Measurements from ENCODE around the gene CRP.
"Not testable (repeated sequence)": the region's sequence is repeated elsewhere in the genome, so short reads cannot be mapped to it uniquely, and the experiment has no call there.

The CRP gene

DNA sequence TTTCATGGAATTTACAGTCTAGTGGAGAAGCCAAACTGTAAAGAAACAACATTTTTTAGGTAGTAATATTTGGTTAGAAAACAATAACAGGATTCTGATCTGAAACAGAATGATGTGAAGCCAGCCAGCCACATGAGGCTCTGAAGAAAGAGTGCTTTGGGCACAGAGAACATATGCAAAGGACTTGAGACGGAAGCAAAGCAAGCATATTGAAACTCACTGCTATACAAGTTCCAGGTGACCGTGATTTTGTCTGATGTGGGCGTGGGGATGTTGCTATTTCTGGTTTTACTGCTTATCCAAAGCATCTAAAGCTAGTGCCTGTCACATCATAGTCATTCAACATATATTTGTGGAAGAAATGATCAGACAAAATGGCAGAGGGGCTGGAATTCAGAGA is 14.7 kb downstream of the CRP start:
- no peak for DNase-seq (ENCODE audit: low read depth in 2 of 2)

DNA sequence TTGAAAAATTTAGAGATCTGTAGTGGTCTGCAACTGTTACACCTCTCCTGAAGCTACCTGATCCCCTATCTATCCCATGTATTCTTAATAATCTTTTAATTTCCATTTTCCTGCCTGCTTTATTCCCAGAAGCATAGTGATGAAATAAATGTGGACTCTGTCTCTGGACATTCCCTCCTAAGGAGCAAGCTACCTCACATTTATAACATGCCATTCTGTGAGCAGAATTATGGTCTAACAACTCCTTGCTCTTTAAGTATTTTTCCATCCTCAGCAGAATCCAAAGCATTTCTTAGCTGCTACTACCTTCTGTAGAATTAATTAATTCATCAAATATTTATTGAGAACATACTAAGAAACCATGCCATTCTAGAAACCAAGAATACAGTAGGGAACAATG is 15.1 kb downstream of the CRP start:
- DNase-seq (ENCODE audit: low read depth in 2 of 2), result no peak

DNA sequence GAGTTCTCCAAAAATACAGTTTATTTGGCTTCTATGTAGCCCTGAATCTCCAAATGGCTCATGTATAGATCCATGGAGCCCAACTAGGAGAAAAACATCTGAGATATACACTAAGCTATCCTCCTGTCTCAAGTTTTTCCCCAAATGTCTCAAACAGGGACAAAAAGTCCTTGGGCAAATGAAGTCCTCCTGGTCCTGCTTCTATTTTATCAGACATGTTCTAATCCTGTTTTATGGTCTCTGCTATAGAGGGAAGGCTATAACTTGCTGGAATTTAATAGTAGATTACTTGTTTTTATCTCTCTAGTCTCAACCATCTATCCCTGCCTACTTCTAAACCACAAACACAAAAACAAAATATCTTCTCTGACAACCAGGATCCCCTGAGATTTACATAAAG is 26.9 kb downstream of the CRP start:
- DNase-seq (ENCODE audit: low read depth in 2 of 2), result no peak

DNA sequence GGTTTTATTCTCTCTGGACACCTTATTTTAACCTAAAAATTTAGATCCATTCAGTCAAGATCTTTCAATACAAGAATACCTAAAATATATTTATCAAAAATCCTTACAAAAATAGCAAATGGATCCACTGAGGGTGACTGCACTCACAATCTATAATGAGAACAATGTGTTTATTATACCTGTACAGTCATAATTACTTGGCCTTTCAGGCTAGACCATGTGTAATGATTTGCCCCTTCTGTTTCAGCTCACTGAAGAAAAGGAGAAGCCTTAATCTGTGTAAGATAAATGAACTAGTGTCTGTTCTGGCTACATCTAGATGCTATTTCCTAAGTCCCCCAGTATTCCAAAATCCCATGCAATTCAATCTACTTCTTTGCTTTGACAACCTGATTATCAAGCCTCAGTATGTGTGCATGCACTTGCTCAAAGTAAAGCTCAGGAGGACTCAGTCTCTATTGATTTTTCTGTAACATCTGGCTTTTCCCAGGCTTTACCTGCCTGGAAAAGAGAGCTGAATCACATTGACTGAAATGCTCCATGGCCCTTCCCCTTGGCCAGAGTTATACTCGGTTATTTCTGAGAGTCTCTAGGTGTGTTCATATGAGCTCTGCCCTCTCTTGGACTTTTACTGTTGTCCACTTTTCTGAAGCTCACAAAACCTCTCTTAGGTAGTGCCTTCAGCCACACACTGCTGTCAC is 27.6 kb downstream of the CRP start:
- no peak for DNase-seq (ENCODE audit: low read depth in 2 of 2)

DNA sequence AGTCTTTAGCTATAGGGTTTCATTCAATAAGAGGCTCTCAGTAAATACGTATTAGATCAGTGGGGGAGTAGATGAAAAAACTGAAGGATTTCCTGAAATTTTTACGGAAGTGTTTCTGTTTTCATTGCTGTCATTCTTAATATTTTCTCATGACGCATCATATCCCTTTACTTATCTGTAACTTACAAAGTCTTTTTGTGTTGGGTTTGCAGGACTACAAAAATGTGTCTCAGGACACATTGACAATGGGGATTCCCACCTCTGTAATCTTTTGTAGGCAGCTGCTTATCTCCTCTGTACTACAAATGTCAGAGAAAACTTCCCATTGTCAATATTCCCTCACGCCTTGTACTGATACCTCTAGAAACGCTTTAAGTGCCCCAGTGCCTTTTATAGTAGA is 35.5 kb downstream of the CRP start:
- DNase-seq (ENCODE audit: low read depth in 2 of 2), result no peak

- no peak for DNase-seq (ENCODE audit: low read depth in 2 of 2)
Measured at GRCh38 chr1:159675046-159675445, 39.3 kb downstream of the CRP start.

DNA sequence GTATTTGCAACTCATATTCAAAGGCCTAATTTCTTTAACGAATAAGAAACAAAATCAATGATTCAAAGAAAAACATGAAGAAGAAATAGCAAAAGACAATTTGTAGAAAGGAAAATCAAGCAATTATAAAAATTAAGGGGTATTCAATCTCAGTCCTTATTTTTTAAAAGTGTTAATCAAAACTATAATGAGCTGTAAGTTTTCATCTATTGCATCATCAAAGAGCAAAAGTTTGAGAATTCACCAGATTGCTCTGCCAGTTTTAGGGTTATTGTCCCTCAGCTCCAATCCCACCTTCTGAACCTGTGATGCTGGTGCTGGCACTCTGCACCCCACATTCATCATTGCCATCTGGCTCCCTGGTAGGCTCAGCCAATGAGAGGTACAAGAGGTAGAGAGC is 42.0 kb downstream of the CRP start:
- not testable (repeated sequence) for DNase-seq (ENCODE audit: low read depth in 2 of 2)

DNA sequence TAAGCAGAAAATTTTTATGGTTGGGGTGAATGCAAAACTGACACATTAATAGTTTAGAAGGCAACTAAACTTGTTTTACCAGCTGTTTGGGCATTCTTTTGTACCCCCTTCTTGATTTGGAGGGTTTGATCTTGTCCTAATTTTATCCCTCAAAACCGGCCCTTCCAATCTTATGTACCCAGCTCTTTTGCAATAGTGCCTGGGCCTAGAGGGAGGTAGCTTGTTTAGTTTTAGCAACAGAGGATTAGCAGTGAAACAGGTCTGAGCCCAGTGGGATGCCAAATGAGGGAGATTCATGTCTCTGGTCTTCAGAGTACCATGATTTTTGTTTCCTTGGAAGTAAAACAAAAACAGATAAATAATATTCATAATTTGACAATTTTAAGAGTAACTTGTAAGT is 45.1 kb downstream of the CRP start:
- DNase-seq (ENCODE audit: low read depth in 2 of 2), result no peak

GRCh38 chr1:159668739-159669138 is 45.6 kb downstream of the CRP start:
- DNase-seq (ENCODE audit: low read depth in 2 of 2), result no peak

DNA sequence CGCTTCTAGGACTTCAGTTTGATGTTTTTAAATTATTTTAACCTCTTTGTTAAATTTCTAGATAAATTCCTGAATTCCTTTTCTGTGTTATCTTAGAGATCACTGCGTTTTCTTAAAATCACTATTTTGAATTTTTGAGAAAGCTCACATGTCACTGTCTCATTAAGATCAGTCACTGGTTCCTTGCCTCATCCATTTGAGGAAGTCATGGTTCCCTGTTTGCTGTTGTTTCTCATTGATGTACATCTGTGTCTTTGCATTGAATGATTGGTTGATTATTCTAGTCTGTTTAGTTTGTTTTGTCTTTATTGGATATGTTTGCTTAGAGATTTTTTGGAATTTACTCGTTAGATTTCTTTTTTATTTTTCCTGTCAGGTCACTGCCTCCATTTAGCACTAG is 50.1 kb downstream of the CRP start:
- DNase-seq (ENCODE audit: low read depth in 2 of 2), result no peak

DNA sequence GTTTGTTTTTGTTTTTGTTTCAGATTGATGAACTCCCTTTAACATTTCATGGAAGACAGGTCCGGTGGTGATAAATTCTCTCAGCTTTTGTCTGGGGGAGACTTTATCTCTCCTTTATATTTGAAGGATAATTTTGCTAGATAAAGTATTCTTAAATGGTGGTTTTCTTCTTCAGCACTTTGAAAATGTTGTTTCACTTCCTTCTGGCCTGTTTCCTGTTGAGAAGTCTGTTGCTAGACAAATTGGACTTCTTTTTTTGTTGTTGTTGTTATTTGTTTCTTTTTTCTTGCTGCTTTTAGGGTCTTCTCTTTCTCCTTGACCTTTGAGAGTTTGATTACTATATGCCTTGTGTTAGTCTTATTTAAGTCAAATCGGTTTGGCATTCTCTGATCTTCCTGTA is 50.8 kb downstream of the CRP start:
- DNase-seq (ENCODE audit: low read depth in 2 of 2), result no peak
